Measurements from ENCODE around the gene SIX3. TPM values are rescaled to one million over a fixed set of nuclear protein-coding genes. Genes with fewer than 3 reads are reported as not detected.

The SIX3 gene
- total and polyA plus RNA-seq, 2 experiments from 2014 or later: not detected

DNA sequence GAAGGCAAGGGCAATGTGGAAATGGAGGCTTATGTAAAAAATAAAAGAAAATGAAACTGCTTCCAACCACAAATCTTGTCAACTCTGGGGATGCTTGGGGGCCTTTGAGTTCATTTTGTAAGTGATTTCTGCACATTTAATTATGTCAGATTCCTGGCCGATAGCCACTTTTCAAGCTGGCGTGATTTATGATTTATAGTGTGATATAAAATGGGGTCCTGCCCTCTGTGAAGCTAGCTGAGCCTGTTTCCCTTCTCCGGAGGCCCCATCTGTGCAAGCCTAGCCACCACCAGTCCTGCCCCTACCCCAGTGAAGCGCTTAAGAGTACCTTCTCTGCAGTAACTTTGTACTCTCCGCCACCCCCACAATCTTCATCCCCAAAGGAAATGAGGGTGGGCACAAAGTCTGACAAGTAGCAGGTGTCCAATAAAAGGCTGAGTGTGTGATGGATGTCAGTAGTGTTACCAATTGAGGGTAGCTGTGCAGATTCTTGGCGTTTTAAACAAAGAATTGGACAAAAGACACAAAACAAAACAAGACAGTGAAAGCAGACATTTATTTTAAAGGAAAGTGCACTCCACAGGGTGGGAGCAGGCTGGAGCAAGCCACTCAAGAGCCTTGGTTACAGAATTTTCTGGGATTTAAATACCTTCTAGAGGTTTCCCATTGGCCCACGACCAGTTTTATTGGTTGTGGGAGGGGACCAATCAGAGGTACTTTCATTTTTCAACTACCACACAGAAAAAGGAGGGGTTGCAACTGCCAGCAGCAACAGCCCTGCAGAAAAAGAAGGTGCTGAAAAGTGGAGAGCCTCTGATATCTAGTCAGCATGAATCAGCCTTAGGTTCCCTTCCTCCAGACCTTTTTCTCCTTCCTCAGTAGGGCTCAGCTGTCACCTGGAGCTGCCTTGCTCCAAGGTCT lies 39.0 kb upstream of the SIX3 start:
- Histone ChIP-seq H3K4me2 (ENCODE audit: unreplicated experiment) (no peak overlapping the region), H2AFZ (no peak overlapping the region), H3K79me2 (ENCODE audit: insufficient read depth) (no peaks in the 10 kb centered on the region), H3K27me3 (replicated peaks; ENCODE audit: insufficient read depth) (peaks cover 64% of the 10 kb centered on the region), H3K9me2 (ENCODE audit: insufficient read depth) (no peaks in the 10 kb centered on the region), H3K36me3 (ENCODE audit: low read depth) (no peaks in the 10 kb centered on the region), H3K4me1 (ENCODE audit: insufficient read depth) (no peaks in the 10 kb centered on the region), H3K9ac (no peak overlapping the region), H3K4me3 (no peak overlapping the region), H3K27ac (no peak overlapping the region), H4K20me1 (ENCODE audit: insufficient read depth) (no peaks in the 10 kb centered on the region), H3K9me3 (ENCODE audit: low read depth) (no peaks in the 10 kb centered on the region), H3F3A (ENCODE audit: insufficient read depth) (no peaks in the 10 kb centered on the region)
- TF ChIP-seq EZH2phosphoT487 (IDR thresholded peaks at IDR 0.05; ENCODE audit: insufficient read depth, low read depth) (no peak), EZH2 (IDR thresholded peaks at IDR 0.05; ENCODE audit: insufficient read depth, poor library complexity, severe bottlenecking) (no peak)
- WGBS, 2 experiments (ENCODE audit: low coverage in 1 of 2, low lambda C conversion rate in 2 of 2, missing lambda C conversion rate in 2 of 2): 8 to 10% methylated on average over 7 of the region's 7 CpGs
- in situ Hi-C loops (cut with MboI): no loop called here
- no peak for DNase-seq

GRCh38 chr2:44904578-44904977 lies 36.9 kb upstream of the SIX3 start:
- H3K4me2 ChIP-seq (ENCODE audit: unreplicated experiment): no peak overlapping the region
- TF ChIP-seq EZH2phosphoT487 (IDR thresholded peaks at IDR 0.05; ENCODE audit: insufficient read depth, low read depth) (no peak), EZH2 (IDR thresholded peaks at IDR 0.05; ENCODE audit: insufficient read depth, poor library complexity, severe bottlenecking) (no peak)
- WGBS, 2 experiments (ENCODE audit: low coverage in 1 of 2, low lambda C conversion rate in 2 of 2, missing lambda C conversion rate in 2 of 2): 35 to 37% methylated on average over 1 of the region's 1 CpG
- no peaks in the 10 kb centered on the region for H4K20me1 ChIP-seq (ENCODE audit: insufficient read depth)
- H3K79me2 ChIP-seq (ENCODE audit: insufficient read depth): no peaks in the 10 kb centered on the region
- H3K4me3 ChIP-seq: no peak overlapping the region
- H3K9ac ChIP-seq: no peak overlapping the region
- DNase-seq: no peak
- in situ Hi-C loops (cut with MboI): no loop called here
- no peaks in the 10 kb centered on the region for H3K36me3 ChIP-seq (ENCODE audit: low read depth)
- no peak overlapping the region for H2AFZ ChIP-seq
- H3K27me3 ChIP-seq (replicated peaks; ENCODE audit: insufficient read depth): peaks cover 56% of the 10 kb centered on the region
- H3K27ac ChIP-seq: no peak overlapping the region
- no peaks in the 10 kb centered on the region for H3K9me2 ChIP-seq (ENCODE audit: insufficient read depth)
- no peaks in the 10 kb centered on the region for H3F3A ChIP-seq (ENCODE audit: insufficient read depth)
- no peaks in the 10 kb centered on the region for H3K9me3 ChIP-seq (ENCODE audit: low read depth)
- H3K4me1 ChIP-seq (ENCODE audit: insufficient read depth): no peaks in the 10 kb centered on the region

- H3K36me3 ChIP-seq (ENCODE audit: low read depth): no peaks in the 10 kb centered on the region
- H3K27me3 ChIP-seq (replicated peaks; ENCODE audit: insufficient read depth): peaks cover 32% of the 10 kb centered on the region
- in situ Hi-C loops (cut with MboI): no loop called here
- peaks cover 3% of the 10 kb centered on the region; the same call in 1 of the 2 replicates for H3F3A ChIP-seq (ENCODE audit: insufficient read depth)
- H3K4me2 ChIP-seq (ENCODE audit: unreplicated experiment): no peak overlapping the region
- H3K4me1 ChIP-seq (ENCODE audit: insufficient read depth): no peaks in the 10 kb centered on the region
- no peak for TF ChIP-seq EZH2 (IDR thresholded peaks at IDR 0.05; ENCODE audit: insufficient read depth, poor library complexity, severe bottlenecking)
- no peak for TF ChIP-seq EZH2phosphoT487 (IDR thresholded peaks at IDR 0.05; ENCODE audit: insufficient read depth, low read depth)
- DNase-seq: no peak
- no peak overlapping the region for H3K4me3 ChIP-seq
- H3K27ac ChIP-seq: no peak overlapping the region
- H3K79me2 ChIP-seq (ENCODE audit: insufficient read depth): no peaks in the 10 kb centered on the region
- H3K9ac ChIP-seq: no peak overlapping the region
- H3K9me2 ChIP-seq (ENCODE audit: insufficient read depth): no peaks in the 10 kb centered on the region
- no peaks in the 10 kb centered on the region for H3K9me3 ChIP-seq (ENCODE audit: low read depth)
- H4K20me1 ChIP-seq (ENCODE audit: insufficient read depth): no peaks in the 10 kb centered on the region
- H2AFZ ChIP-seq: no peak overlapping the region
- 41% methylated on average over 10 of the region's 10 CpGs for WGBS, 2 experiments (ENCODE audit: low coverage in 1 of 2, low lambda C conversion rate in 2 of 2, missing lambda C conversion rate in 2 of 2)
Observed at GRCh38 chr2:44906972-44907371, 34.5 kb upstream of the SIX3 start.

DNA sequence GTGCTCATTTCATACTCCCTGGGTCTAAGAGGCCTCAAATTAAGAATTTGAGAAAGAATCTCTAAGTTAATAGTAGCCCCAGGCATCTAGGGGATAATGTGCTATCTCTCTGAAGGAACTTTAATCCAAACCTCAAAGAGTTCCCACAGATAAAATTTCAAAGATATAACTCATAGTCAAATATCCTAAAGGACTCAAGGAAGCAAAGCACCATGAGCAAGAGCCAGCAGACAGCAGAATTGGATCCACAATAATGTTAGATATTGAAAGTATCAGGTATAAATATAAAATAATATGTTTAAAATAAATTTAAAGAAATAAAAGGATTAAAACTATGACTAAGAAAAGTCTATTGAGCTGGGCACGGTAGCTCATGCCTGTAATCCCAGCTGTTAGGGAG lies 31.7 kb upstream of the SIX3 start:
- Histone ChIP-seq H3K4me2 (ENCODE audit: unreplicated experiment) (no peak overlapping the region), H3K9ac (no peak overlapping the region), H3F3A (ENCODE audit: insufficient read depth) (peaks cover 15% of the 10 kb centered on the region), H3K79me2 (ENCODE audit: insufficient read depth) (no peaks in the 10 kb centered on the region), H3K9me3 (ENCODE audit: low read depth) (no peaks in the 10 kb centered on the region), H3K36me3 (ENCODE audit: low read depth) (no peaks in the 10 kb centered on the region), H3K27me3 (replicated peaks; ENCODE audit: insufficient read depth) (peaks cover 24% of the 10 kb centered on the region; the same call in 1 of the 2 replicates), H3K4me1 (ENCODE audit: insufficient read depth) (no peaks in the 10 kb centered on the region), H3K9me2 (ENCODE audit: insufficient read depth) (no peaks in the 10 kb centered on the region), H3K4me3 (no peak overlapping the region), H2AFZ (no peak overlapping the region), H4K20me1 (ENCODE audit: insufficient read depth) (no peaks in the 10 kb centered on the region), H3K27ac (no peak overlapping the region)
- DNase-seq: no peak
- in situ Hi-C loops (cut with MboI): no loop called here
- TF ChIP-seq EZH2 (IDR thresholded peaks at IDR 0.05; ENCODE audit: insufficient read depth, poor library complexity, severe bottlenecking) (no peak), EZH2phosphoT487 (IDR thresholded peaks at IDR 0.05; ENCODE audit: insufficient read depth, low read depth) (no peak)
- 25 to 48% methylated on average over 1 of the region's 1 CpG for WGBS, 2 experiments (ENCODE audit: low coverage in 1 of 2, low lambda C conversion rate in 2 of 2, missing lambda C conversion rate in 2 of 2)

Measured in GM23248 (cell line).